Nephron progenitor cell (in vitro differentiated cells): ENCODE data around the gene KCNH1.
A peak's percentile ranks its signal among the peaks of the same experiment; 100 is the strongest.
"Not testable (repeated sequence)": the region's sequence is repeated elsewhere in the genome, so short reads cannot be mapped to it uniquely, and the experiment has no call there.

Experiments
- DNase-seq: peaks from one replicate; pipeline ENCODE4 v3.0.0; 2021
- H3K27ac Mint-ChIP-seq: 2 replicates; pipeline ENCODE4 v1.8.0; 2021; ENCODE audit warnings: mild to moderate bottlenecking, moderate library complexity, mixed read lengths
- H3K27me3 Mint-ChIP-seq: 2 replicates; pipeline ENCODE4 v1.8.0; 2021; ENCODE audit warnings: mild to moderate bottlenecking, low read depth, mixed read lengths; ENCODE audit not compliant: poor library complexity
- H3K36me3 Mint-ChIP-seq: 2 replicates; pipeline ENCODE4 v1.8.0; 2021; ENCODE audit warnings: low read depth, mixed read lengths
- H3K4me1 Mint-ChIP-seq: 2 replicates; pipeline ENCODE4 v1.8.0; 2021; ENCODE audit warnings: mixed read lengths
- H3K4me3 Mint-ChIP-seq: 2 replicates; pipeline ENCODE4 v1.8.0; 2021; ENCODE audit warnings: mild to moderate bottlenecking, moderate library complexity, mixed read lengths
- H3K9me3 Mint-ChIP-seq: 2 replicates; pipeline ENCODE4 v1.8.0; 2021; ENCODE audit warnings: mild to moderate bottlenecking, moderate library complexity, mixed read lengths
- TF ChIP-seq, protein P1 (sequence below): fragments of 200-600 bp; sonication (generic); IDR thresholded peaks from 2 replicates; pipeline ENCODE4 v1.5.0; 2021; ENCODE audit warnings: antibody characterized with exemption

Gene KCNH1

DNA sequence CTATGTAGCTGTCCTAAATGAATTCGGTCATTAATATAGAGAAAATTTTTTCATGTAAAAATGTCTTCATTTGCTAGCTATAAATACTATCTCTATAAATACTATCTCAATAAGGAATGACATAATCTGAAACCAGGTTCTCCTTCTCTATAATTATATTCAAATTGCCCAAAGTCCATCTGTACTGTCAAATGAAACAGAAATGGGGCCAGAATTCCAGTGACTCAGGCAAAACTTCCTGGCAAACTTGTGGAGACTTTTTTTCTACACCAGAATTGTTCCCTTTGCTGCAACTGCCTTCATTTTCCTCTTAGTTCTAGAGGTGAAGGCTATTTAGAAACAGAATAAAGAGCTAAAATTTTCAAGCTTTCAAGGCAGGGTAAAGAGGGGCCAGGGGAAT, 152.5 kb downstream of the KCNH1 start:
- Mint-ChIP-seq H3K27me3 (peaks cover under 1% of the 10 kb centered on the region), H3K27ac (no peak overlapping the region), H3K9me3 (peaks cover 29% of the 10 kb centered on the region), H3K4me3 (no peak overlapping the region), H3K36me3 (no peaks in the 10 kb centered on the region), H3K4me1 (no peaks in the 10 kb centered on the region)
- TF ChIP-seq, protein P1, sequence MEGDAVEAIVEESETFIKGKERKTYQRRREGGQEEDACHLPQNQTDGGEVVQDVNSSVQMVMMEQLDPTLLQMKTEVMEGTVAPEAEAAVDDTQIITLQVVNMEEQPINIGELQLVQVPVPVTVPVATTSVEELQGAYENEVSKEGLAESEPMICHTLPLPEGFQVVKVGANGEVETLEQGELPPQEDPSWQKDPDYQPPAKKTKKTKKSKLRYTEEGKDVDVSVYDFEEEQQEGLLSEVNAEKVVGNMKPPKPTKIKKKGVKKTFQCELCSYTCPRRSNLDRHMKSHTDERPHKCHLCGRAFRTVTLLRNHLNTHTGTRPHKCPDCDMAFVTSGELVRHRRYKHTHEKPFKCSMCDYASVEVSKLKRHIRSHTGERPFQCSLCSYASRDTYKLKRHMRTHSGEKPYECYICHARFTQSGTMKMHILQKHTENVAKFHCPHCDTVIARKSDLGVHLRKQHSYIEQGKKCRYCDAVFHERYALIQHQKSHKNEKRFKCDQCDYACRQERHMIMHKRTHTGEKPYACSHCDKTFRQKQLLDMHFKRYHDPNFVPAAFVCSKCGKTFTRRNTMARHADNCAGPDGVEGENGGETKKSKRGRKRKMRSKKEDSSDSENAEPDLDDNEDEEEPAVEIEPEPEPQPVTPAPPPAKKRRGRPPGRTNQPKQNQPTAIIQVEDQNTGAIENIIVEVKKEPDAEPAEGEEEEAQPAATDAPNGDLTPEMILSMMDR = no peak
- DNase-seq = no peak

DNA sequence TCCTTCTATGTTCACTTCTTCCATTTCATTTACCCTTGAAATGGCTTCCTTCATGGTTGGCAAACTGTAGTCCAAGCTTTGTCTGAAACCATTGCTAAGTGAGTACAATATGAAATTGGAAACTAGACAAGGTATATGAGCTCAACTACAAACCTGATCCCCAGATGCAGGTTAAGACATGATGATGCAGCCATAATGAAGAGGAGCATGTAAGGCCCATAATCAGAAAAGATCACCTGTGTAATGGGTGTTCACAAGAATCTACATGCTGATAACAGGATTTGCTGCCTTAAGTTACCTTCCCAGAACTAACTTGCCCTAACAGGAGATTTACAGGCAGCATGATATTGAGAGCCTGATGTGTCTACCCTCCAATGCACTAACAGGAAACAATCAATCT, 153.9 kb downstream of the KCNH1 start:
- H3K36me3 Mint-ChIP-seq = no peaks in the 10 kb centered on the region
- no peaks in the 10 kb centered on the region for H3K27me3 Mint-ChIP-seq
- peaks cover 27% of the 10 kb centered on the region for H3K9me3 Mint-ChIP-seq
- TF ChIP-seq, protein P1 = no peak
- no peaks in the 10 kb centered on the region for H3K4me1 Mint-ChIP-seq
- no peak for DNase-seq
- no peak overlapping the region for H3K27ac Mint-ChIP-seq
- no peak overlapping the region for H3K4me3 Mint-ChIP-seq

DNA sequence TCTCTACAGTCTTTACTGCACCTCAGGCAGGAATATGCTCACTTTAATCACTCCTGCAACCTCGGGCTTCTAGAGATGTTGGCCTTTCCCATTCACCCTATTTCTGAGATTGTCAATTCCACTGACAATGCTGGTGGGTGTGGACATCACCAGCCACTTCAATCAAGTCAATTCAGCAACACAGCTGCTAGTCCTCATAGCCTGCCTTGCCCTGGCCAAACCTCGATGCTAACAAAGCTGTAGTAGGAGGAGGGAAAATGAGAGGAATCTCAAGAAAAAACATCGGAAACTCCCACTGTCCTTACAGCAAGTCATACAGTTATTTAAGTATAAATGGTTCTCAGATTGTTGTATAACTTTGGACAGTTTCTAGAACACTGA, 155.0 kb downstream of the KCNH1 start:
- Mint-ChIP-seq H3K27ac (no peak overlapping the region), H3K36me3 (no peaks in the 10 kb centered on the region), H3K27me3 (no peaks in the 10 kb centered on the region), H3K9me3 (peaks cover 18% of the 10 kb centered on the region), H3K4me1 (no peaks in the 10 kb centered on the region), H3K4me3 (no peak overlapping the region)
- TF ChIP-seq, protein P1 = no peak
- no peak for DNase-seq

DNA sequence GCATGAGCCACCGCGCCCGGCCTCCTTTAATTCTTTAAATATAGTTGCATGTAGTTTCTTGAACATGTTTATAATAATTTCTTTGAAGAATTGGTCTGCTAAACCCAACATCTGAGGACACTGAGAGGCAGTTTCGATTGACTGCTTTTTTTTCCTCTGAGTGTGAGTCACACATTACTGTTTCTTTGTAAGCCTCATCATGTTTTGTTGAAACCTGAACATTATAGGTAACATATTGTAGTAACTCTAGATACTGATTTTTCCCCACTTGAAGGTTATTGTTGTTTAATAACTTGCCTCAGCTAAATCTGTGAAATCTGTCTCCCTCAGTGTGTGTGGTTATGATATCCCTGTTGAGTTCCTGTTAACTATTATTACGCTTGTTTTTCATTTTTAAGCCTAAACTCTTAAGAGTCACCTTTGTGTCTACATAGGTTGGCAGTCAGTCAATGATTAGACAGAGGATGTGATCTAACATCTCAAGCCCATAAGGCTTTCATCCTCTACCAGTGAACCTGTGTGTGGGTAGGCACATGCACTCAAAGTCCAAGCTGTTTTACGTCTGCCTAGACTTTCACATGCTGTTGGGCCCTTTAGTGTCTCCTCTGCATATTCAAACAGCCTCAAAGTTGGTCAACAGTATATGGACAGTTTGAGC, 155.5 kb downstream of the KCNH1 start:
- Mint-ChIP-seq H3K27me3 (no peaks in the 10 kb centered on the region), H3K4me3 (no peak overlapping the region), H3K4me1 (no peaks in the 10 kb centered on the region), H3K36me3 (no peaks in the 10 kb centered on the region), H3K27ac (no peak overlapping the region), H3K9me3 (peaks cover 14% of the 10 kb centered on the region)
- DNase-seq = no peak
- TF ChIP-seq, protein P1 = no peak

DNA sequence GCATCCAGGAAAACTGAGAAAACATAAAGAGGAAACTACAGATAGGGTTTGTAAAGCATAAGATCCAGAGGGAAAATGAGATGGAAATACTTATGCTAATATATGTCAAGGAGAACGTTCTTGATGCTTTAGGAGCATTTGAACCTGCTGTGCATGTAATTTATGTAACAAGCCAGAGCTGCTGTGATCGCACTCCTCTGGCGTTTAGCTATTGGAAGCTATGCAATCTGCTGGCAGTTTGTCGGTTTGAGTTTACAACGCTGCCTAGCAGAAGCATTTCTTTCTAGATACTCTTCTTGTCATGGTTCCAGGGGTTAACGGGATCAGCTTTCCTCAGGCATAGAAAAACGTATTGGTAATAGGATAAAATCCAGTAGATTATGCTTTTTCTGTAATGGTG, 182.7 kb downstream of the KCNH1 start:
- peaks cover 15% of the 10 kb centered on the region for H3K27me3 Mint-ChIP-seq
- TF ChIP-seq, protein P1 = no peak

DNA sequence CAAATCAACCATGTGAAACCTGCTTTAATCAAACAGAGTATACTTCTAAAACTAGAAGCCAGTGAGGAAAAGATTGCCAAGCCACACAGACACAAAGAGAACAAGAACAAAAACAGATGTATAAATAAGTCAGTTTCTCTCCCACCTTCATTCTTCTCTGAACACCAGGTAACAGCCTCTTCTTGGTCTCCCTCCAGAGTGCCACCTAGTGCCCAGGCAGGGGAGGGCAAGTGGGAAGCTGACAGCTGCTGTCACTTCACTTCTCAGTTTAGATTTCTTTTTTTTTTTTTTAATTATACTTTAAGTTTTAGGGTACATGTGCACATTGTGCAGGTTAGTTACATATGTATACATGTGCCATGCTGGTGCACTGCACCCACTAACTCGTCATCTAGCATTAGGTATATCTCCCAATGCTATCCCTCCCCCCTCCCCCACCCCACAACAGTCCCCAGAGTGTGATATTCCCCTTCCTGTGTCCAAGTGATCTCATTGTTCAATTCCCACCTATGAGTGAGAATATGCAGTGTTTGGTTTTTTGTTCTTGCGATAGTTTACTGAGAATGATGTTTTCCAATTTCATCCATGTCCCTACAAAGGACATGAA, 183.9 kb downstream of the KCNH1 start:
- H3K27me3 Mint-ChIP-seq = peaks cover 12% of the 10 kb centered on the region
- not testable (repeated sequence) for H3K9me3 Mint-ChIP-seq, H3K4me1 Mint-ChIP-seq, H3K36me3 Mint-ChIP-seq, H3K27ac Mint-ChIP-seq, H3K4me3 Mint-ChIP-seq
- TF ChIP-seq, protein P1 = peak; percentile 55
- DNase-seq = peak; percentile 66

More for the DNA sequence above, 182.7 kb downstream of the KCNH1 start:
- Mint-ChIP-seq H3K27ac (no peak overlapping the region), H3K9me3 (no peaks in the 10 kb centered on the region), H3K36me3 (no peaks in the 10 kb centered on the region), H3K4me3 (no peak overlapping the region), H3K4me1 (peaks cover 9% of the 10 kb centered on the region)
- no peak for DNase-seq
